Measurements from ENCODE around the gene SLC22A5. TPM values are rescaled to one million over a fixed set of nuclear protein-coding genes. Genes with fewer than 3 reads are reported as not detected.

Gene SLC22A5
- total RNA-seq, 1 experiment from 2014 or later, result 20.2 TPM

DNA sequence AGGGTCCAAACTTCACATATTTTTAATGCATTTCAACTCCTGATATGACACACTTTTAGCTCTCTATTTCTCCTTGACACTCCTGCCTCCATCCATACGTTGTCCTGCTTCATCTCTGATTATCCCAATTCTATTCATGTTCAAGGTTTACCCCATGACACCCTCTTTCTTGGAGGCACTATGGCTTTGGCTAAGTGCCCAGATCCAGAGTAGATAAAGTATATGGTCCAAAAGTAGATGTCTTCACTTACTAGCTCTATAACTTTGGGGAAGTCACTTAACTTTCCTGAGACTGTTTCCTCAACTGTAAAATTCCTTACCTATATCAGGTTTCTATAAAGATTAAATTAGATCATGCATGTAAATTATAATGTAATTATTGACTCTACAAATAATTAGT is 36.1 kb downstream of the SLC22A5 start:
- Histone ChIP-seq H3K9me3 (no peaks in the 10 kb centered on the region), H3K4me1 (peaks cover 8% of the 10 kb centered on the region; the same call in 1 of the 2 replicates), H3K27me3 (replicated peaks; ENCODE audit: control insufficient read depth, insufficient read depth, low read length) (no peaks in the 10 kb centered on the region), H3K36me3 (ENCODE audit: control insufficient read depth, insufficient read depth, low read length) (no peaks in the 10 kb centered on the region), H3K4me3 (ENCODE audit: low read depth, low read length) (no peak overlapping the region)
- POLR2A ChIA-PET, result no interaction called here
- Mint-ChIP-seq H3K9me3 (ENCODE audit: unreplicated experiment) (no peaks in the 10 kb centered on the region), H3K27me3 (ENCODE audit: insufficient read depth, unreplicated experiment) (peaks cover 2% of the 10 kb centered on the region), H3K36me3 (ENCODE audit: insufficient read depth, unreplicated experiment) (no peaks in the 10 kb centered on the region), H3K4me3 (ENCODE audit: unreplicated experiment) (no peak overlapping the region), H3K4me1 (ENCODE audit: low read depth, unreplicated experiment) (peaks cover 6% of the 10 kb centered on the region), H3K27ac (ENCODE audit: unreplicated experiment) (no peak overlapping the region)
- CTCF ChIA-PET, result no interaction called here
- intact Hi-C loops (cut with micrococcal nuclease; ENCODE audit: unreplicated experiment), result no loop called here
- TF ChIP-seq CTCF (IDR thresholded peaks at IDR 0.05; ENCODE audit: insufficient read depth in 1 of 2, low read depth in 1 of 2, low read length in 1 of 2, severe bottlenecking in 1 of 2, unreplicated experiment in 1 of 2), result no peak
- DNase-seq, result no peak
- no TSS peak for BruUV-seq (replicated peaks)

GRCh38 chr5:132406144-132406783 is 36.8 kb downstream of the SLC22A5 start:
- Histone ChIP-seq H3K9me3 (no peaks in the 10 kb centered on the region), H3K36me3 (ENCODE audit: control insufficient read depth, insufficient read depth, low read length) (no peaks in the 10 kb centered on the region), H3K4me3 (ENCODE audit: low read depth, low read length) (no peak overlapping the region), H3K27me3 (replicated peaks; ENCODE audit: control insufficient read depth, insufficient read depth, low read length) (no peaks in the 10 kb centered on the region), H3K4me1 (peaks cover 11% of the 10 kb centered on the region)
- ChIA-PET POLR2A (no interaction called here), CTCF (interaction anchor here (0.9 kb wide), 1 partner anchor 19 kb away, joined by 3 read pairs; no protein-coding TSS in a partner anchor)
- H3K4me1 Mint-ChIP-seq (ENCODE audit: low read depth, unreplicated experiment), result peaks cover 8% of the 10 kb centered on the region
- H3K4me3 Mint-ChIP-seq (ENCODE audit: unreplicated experiment), result no peak overlapping the region
- DNase-seq, result no peak
- H3K9me3 Mint-ChIP-seq (ENCODE audit: unreplicated experiment), result no peaks in the 10 kb centered on the region
- intact Hi-C loops (cut with micrococcal nuclease; ENCODE audit: unreplicated experiment), result no loop called here
- BruUV-seq (replicated peaks), result no TSS peak
- no peak for TF ChIP-seq CTCF (IDR thresholded peaks at IDR 0.05; ENCODE audit: insufficient read depth in 1 of 2, low read depth in 1 of 2, low read length in 1 of 2, severe bottlenecking in 1 of 2, unreplicated experiment in 1 of 2)
- no peak overlapping the region for H3K27ac Mint-ChIP-seq (ENCODE audit: unreplicated experiment)
- no peaks in the 10 kb centered on the region for H3K27me3 Mint-ChIP-seq (ENCODE audit: insufficient read depth, unreplicated experiment)
- no peaks in the 10 kb centered on the region for H3K36me3 Mint-ChIP-seq (ENCODE audit: insufficient read depth, unreplicated experiment)

DNA sequence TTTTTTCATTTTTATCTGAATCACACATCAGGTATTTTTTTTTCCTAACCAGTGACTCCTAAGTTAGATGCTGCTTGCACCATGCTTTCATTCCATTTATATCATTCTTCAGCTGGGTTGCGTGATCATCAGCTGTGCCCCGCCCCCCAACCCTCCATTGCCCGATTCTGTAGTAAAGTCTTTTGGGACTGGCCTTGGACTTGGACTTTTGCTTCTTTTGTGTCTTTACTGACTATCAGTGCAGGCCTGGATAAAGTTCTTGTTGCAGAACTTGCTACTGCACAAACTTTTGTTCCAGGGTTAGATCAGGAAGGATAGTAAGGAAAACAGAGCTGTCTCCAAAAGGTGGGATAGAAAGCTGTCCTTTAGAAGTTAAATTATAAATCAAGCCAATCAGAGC is 38.5 kb downstream of the SLC22A5 start:
- Mint-ChIP-seq H3K27ac (ENCODE audit: unreplicated experiment) (no peak overlapping the region), H3K4me3 (ENCODE audit: unreplicated experiment) (no peak overlapping the region), H3K4me1 (ENCODE audit: low read depth, unreplicated experiment) (peaks cover 13% of the 10 kb centered on the region), H3K9me3 (ENCODE audit: unreplicated experiment) (no peaks in the 10 kb centered on the region), H3K27me3 (ENCODE audit: insufficient read depth, unreplicated experiment) (no peaks in the 10 kb centered on the region), H3K36me3 (ENCODE audit: insufficient read depth, unreplicated experiment) (no peaks in the 10 kb centered on the region)
- no peaks in the 10 kb centered on the region for H3K27me3 ChIP-seq (replicated peaks; ENCODE audit: control insufficient read depth, insufficient read depth, low read length)
- DNase-seq, result no peak
- ChIA-PET CTCF (no interaction called here), POLR2A (no interaction called here)
- BruUV-seq (replicated peaks), result no TSS peak
- no peak overlapping the region for H3K4me3 ChIP-seq (ENCODE audit: low read depth, low read length)
- no peaks in the 10 kb centered on the region for H3K9me3 ChIP-seq
- H3K4me1 ChIP-seq, result peaks cover 17% of the 10 kb centered on the region
- intact Hi-C loops (cut with micrococcal nuclease; ENCODE audit: unreplicated experiment), result no loop called here
- TF ChIP-seq CTCF (IDR thresholded peaks at IDR 0.05; ENCODE audit: insufficient read depth in 1 of 2, low read depth in 1 of 2, low read length in 1 of 2, severe bottlenecking in 1 of 2, unreplicated experiment in 1 of 2), result no peak
- no peaks in the 10 kb centered on the region for H3K36me3 ChIP-seq (ENCODE audit: control insufficient read depth, insufficient read depth, low read length)
